KOPT-K1 (cell line): ENCODE results near the gene KAZN.

Experiments
- H3K27ac ChIP-seq: fragments of 200-600 bp; sonication (generic); 2 replicates; pipeline ENCODE4 v1.5.1; 2016; ENCODE audit warnings: antibody characterized with exemption, mild to moderate bottlenecking, low read depth, low read length; ENCODE audit not compliant: poor library complexity, severe bottlenecking
- H3K36me3 ChIP-seq: fragments of 200-600 bp; sonication (generic); 2 replicates; pipeline ENCODE4 v1.5.1; 2017; ENCODE audit warnings: antibody characterized with exemption, mild to moderate bottlenecking, low read length, moderate library complexity; ENCODE audit not compliant: insufficient read depth
- H3K9me3 ChIP-seq: fragments of 200-600 bp; sonication (generic); 2 replicates; pipeline ENCODE4 v1.5.1; 2017; ENCODE audit warnings: antibody characterized with exemption, low read length, mild to moderate bottlenecking; ENCODE audit not compliant: insufficient read depth, poor library complexity, severe bottlenecking

KAZN gene

GRCh38 chr1:14658642-14659041, 60.2 kb downstream of the KAZN start:
- Histone ChIP-seq H3K27ac (no peak overlapping the region), H3K9me3 (no peaks in the 10 kb centered on the region), H3K36me3 (no peaks in the 10 kb centered on the region)

DNA sequence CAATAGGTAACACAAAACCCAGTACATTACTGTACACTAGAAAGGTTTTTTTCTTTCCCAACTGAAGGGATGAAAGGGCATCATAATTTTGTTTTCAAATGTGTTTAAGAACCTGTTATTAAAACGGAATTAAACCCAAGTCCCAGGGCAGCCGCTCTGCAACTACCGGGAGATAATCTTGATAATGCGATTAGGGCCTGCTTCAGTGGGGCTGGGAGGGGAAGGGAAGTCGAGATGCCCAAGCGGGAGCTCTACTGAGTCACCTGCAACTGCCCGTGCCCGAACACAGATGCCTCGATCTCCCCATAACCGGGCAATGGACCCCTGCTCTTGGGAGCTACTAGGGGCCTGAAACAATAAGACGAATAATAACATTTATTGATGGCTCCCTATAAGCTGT, 61.4 kb downstream of the KAZN start:
- no peaks in the 10 kb centered on the region for H3K9me3 ChIP-seq
- H3K27ac ChIP-seq: no peak overlapping the region
- H3K36me3 ChIP-seq: no peaks in the 10 kb centered on the region

DNA sequence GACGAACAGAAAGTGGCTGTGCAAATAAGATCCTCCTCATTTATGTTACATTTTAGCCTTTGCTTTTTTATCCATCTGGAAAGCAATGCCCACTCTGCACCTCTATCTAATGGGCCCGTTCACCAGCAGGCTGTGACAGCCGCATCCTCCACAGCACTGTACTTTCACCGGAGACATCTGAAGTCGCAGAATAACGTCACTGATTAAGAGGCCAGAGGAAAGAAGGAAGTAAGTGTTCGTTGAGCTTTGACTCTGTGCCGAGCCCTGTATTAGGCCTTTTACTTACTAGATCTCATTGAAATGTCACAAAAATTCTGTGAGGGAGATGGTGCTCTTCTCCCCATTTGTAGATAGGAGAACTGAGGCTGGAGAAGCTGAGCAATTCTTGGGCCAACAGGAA, 62.3 kb downstream of the KAZN start:
- Histone ChIP-seq H3K36me3 (no peaks in the 10 kb centered on the region), H3K27ac (no peak overlapping the region)

GRCh38 chr1:14661222-14661621, 62.7 kb downstream of the KAZN start:
- Histone ChIP-seq H3K9me3 (no peaks in the 10 kb centered on the region), H3K27ac (no peak overlapping the region), H3K36me3 (no peaks in the 10 kb centered on the region)

More for the DNA sequence above, 62.3 kb downstream of the KAZN start:
- no peaks in the 10 kb centered on the region for H3K9me3 ChIP-seq

DNA sequence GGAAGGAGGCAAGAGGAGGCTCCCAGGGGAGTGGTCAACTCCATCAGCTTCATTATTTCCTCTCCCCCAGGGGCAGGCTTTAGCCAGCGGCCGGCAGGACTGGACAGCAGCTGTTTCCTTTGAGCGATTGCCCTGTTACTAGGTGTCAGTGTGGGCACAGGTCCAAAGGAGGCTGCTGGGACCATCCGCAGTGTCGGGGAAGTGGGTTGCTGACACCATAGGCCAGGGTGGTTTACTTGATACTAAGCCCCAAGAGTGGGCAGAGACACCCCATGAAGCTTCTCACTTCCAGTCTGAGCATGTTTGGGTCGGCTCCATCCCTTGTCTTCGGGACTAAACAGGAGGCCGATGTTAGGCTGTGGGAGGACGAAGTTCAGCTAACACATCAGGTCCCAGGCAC, 63.6 kb downstream of the KAZN start:
- Histone ChIP-seq H3K9me3 (no peaks in the 10 kb centered on the region), H3K36me3 (no peaks in the 10 kb centered on the region), H3K27ac (no peak overlapping the region)

DNA sequence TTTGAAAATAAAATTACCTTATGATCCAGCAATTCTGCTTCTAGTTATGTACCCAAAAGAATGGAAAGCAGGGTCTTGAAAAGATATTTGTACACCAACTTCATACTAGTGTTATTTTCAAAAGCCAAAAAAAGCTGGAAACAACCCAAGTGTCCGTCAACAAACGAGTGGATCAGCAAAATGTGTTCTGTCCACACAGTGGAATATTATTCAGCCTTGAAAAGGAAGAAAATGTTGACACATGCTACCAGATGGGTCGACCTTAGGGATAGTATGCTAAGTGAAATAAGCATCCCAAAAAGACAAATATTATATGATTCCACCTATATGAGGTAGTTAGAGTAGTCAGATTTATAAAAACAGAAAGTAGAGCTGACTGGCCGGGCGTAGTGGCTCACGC, 65.3 kb downstream of the KAZN start:
- no peaks in the 10 kb centered on the region for H3K36me3 ChIP-seq
- H3K27ac ChIP-seq: no peak overlapping the region
- no peaks in the 10 kb centered on the region for H3K9me3 ChIP-seq

DNA sequence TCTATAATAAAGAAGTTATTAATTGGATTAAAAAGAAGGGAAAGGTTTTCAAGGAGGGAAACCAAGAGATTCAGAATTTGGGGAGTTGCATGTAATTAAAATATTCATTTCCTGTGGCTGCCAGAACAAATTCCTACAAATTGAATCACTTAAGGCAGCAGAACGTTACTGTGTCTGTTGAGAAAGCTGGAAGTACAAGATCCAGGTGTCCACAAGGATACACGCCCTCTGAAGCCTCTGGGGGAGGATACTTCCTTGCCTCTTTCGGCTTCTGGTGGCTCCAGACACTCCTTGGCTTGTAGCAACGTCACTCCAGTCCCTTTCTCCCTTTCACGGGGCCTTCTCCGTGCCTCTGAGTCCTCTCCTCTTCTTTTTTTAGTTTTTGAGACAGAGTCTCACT, 67.9 kb downstream of the KAZN start:
- no peak overlapping the region for H3K27ac ChIP-seq
- H3K36me3 ChIP-seq: no peaks in the 10 kb centered on the region

DNA sequence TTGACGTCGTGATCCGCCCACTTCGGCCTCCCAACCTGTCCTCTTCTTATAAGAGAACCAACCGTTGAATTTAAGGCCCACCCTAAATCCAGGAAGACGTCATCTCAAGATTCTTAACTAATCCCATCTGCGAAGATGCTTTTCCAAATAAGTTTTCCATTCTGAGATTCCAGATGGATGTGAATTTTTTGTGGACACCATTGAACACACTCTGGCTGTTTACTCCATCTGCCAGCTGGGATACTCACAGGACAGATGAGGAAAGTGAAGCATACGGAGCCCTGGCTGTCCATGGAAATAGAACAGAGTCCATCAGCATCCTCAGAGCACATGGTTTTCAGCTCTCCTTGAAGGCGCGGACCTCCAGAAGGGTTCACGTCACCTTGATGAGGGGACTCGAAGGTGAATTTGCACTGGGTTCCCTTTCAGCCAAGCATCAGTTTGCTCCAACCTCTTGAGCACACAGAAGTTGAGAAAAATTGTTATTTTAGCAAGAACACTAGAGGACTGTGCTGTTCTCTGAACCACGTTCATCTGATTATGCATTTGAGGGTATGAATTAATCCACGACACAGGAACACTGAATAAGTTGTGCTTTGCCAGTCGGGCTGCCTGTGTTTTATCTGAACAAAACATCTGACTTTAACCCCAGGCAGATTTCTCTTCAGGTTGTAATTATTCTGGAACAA, 68.6 kb downstream of the KAZN start:
- Histone ChIP-seq H3K9me3 (no peaks in the 10 kb centered on the region), H3K36me3 (no peaks in the 10 kb centered on the region), H3K27ac (no peak overlapping the region)

More for the DNA sequence above, 67.9 kb downstream of the KAZN start:
- H3K9me3 ChIP-seq: no peaks in the 10 kb centered on the region

DNA sequence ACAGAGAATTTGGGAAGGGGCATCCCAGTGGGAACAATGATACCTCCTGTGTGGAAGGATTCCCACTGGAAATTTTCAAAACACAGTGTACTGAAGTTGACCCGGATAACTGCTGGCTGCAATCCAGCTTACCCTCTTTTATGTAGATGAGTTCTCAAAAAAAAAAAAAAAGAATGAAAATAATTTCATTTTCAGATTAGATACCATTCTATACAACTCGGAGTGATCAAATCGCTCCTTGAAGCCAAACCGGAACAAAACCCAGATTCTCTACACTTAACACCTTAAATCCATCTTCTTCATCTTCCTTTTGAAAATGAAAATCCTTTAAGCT, 69.1 kb downstream of the KAZN start:
- Histone ChIP-seq H3K27ac (no peak overlapping the region), H3K36me3 (no peaks in the 10 kb centered on the region), H3K9me3 (no peaks in the 10 kb centered on the region)

GRCh38 chr1:14668538-14668937, 70.1 kb downstream of the KAZN start:
- no peak overlapping the region for H3K27ac ChIP-seq
- no peaks in the 10 kb centered on the region for H3K36me3 ChIP-seq
- no peaks in the 10 kb centered on the region for H3K9me3 ChIP-seq

- H3K36me3 ChIP-seq: no peaks in the 10 kb centered on the region
- no peak overlapping the region for H3K27ac ChIP-seq
- H3K9me3 ChIP-seq: no peaks in the 10 kb centered on the region
Measured at GRCh38 chr1:14672005-14672404, 73.5 kb downstream of the KAZN start.

DNA sequence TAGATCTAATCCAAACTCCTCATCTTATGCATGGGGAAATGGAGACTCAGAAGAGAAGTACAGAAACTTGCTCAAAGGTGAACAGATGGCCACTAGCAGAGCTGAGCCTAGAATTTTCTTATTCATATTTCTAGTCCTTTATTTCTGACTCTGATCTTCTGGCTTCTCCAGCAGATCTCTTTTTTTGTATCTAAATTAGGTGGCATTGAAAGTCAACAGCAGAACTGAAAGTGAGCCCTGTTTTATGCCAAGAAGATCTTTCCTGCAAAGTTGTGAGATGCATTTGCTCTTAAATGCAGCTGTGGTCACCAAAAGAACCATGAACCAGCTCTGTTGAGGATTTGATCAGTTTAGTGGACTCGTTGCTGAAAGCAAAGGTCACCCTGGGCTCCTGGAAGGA, 75.5 kb downstream of the KAZN start:
- Histone ChIP-seq H3K36me3 (no peaks in the 10 kb centered on the region), H3K27ac (no peak overlapping the region), H3K9me3 (no peaks in the 10 kb centered on the region)

- no peak overlapping the region for H3K27ac ChIP-seq
- no peaks in the 10 kb centered on the region for H3K9me3 ChIP-seq
- no peaks in the 10 kb centered on the region for H3K36me3 ChIP-seq
Measured at GRCh38 chr1:14676400-14676799, 77.9 kb downstream of the KAZN start.

- no peak overlapping the region for H3K27ac ChIP-seq
- H3K36me3 ChIP-seq: no peaks in the 10 kb centered on the region
- H3K9me3 ChIP-seq: no peaks in the 10 kb centered on the region
Measured at GRCh38 chr1:14677292-14677971, 78.9 kb downstream of the KAZN start.

- H3K36me3 ChIP-seq: no peaks in the 10 kb centered on the region
Measured at GRCh38 chr1:14678011-14678638, 79.6 kb downstream of the KAZN start.

More at GRCh38 chr1:14678011-14678638, 79.6 kb downstream of the KAZN start:
- H3K27ac ChIP-seq: no peak overlapping the region
- H3K9me3 ChIP-seq: no peaks in the 10 kb centered on the region
